Activated naive CD8-positive, alpha-beta T cell treated with anti-CD3 and anti-CD28 coated beads for 36 hours (primary cell): Measurements from ENCODE around the gene AKAP7. TPM values are rescaled to one million over a fixed set of nuclear protein-coding genes. Genes with fewer than 3 reads are reported as not detected.
"Not testable (repeated sequence)": the region's sequence is repeated elsewhere in the genome, so short reads cannot be mapped to it uniquely, and the experiment has no call there.

ENCODE experiments used
- DNase-seq: peaks from one replicate; pipeline ENCODE4 v3.0.0; 2021
- H3K27ac Mint-ChIP-seq: one replicate; pipeline ENCODE4 v1.8.0; 2022; ENCODE audit warnings: mild to moderate bottlenecking, moderate library complexity, mixed read lengths
- H3K27me3 Mint-ChIP-seq: one replicate; pipeline ENCODE4 v1.8.0; 2022; ENCODE audit warnings: mild to moderate bottlenecking, mixed read lengths
- H3K36me3 Mint-ChIP-seq: one replicate; pipeline ENCODE4 v1.8.0; 2021; ENCODE audit warnings: mild to moderate bottlenecking, mixed read lengths
- H3K4me1 Mint-ChIP-seq: one replicate; pipeline ENCODE4 v1.8.0; 2021; ENCODE audit warnings: mixed read lengths
- H3K4me3 Mint-ChIP-seq: one replicate; pipeline ENCODE4 v1.8.0; 2022; ENCODE audit warnings: mild to moderate bottlenecking, moderate library complexity, mixed read lengths
- H3K9me3 Mint-ChIP-seq: one replicate; pipeline ENCODE4 v1.8.0; 2022; ENCODE audit warnings: mixed read lengths
- total RNA-seq, 2 experiments: library from RNA; stranded (reverse); gene quantifications; one replicate each; pipeline ENCODE4 v1.2.3, GENCODE V29; 2021

The AKAP7 gene
- 1 to 10 TPM; 6.0 to 6.2 TPM for total RNA-seq

GRCh38 chr6:131135244-131136020, at the start of gene AKAP7:
Gene AKAP7, plus strand, starts transcription at chr6:131135467. Its CDS starts 297 bp downstream, at chr6:131135764.
- Mint-ChIP-seq H3K36me3 (peaks cover 4% of the 10 kb centered on the region), H3K27ac (peak within 1 kb of the TSS; percentile 95), H3K4me3 (peak within 1 kb of the TSS; percentile 91), H3K4me1 (peaks cover 21% of the 10 kb centered on the region), H3K27me3 (no peaks in the 10 kb centered on the region), H3K9me3 (no peaks in the 10 kb centered on the region)
- peak; percentile 77 for DNase-seq

GRCh38 chr6:131090339-131090738, 44.9 kb upstream of the AKAP7 start:
- DNase-seq, H3K36me3 Mint-ChIP-seq, H3K27ac Mint-ChIP-seq, H3K4me1 Mint-ChIP-seq, H3K4me3 Mint-ChIP-seq, H3K27me3 Mint-ChIP-seq: not testable (repeated sequence)
- H3K9me3 Mint-ChIP-seq, result peaks cover 16% of the 10 kb centered on the region

- H3K27me3 Mint-ChIP-seq, H3K4me1 Mint-ChIP-seq, DNase-seq, H3K4me3 Mint-ChIP-seq, H3K27ac Mint-ChIP-seq, H3K36me3 Mint-ChIP-seq: not testable (repeated sequence)
- peaks cover 13% of the 10 kb centered on the region for H3K9me3 Mint-ChIP-seq
These were observed 43.3 kb upstream of the AKAP7 start for GRCh38 chr6:131091944-131092343.

GRCh38 chr6:131093334-131093733, 41.9 kb upstream of the AKAP7 start:
- H3K9me3 Mint-ChIP-seq, result peaks cover 13% of the 10 kb centered on the region
- H3K27ac Mint-ChIP-seq, result no peak overlapping the region
- no peaks in the 10 kb centered on the region for H3K27me3 Mint-ChIP-seq
- H3K4me1 Mint-ChIP-seq, result no peaks in the 10 kb centered on the region
- no peak overlapping the region for H3K4me3 Mint-ChIP-seq
- H3K36me3 Mint-ChIP-seq, result peaks cover 2% of the 10 kb centered on the region
- DNase-seq, result no peak

GRCh38 chr6:131096786-131097185, 38.5 kb upstream of the AKAP7 start:
- H3K4me1 Mint-ChIP-seq, result no peaks in the 10 kb centered on the region
- DNase-seq, result no peak
- H3K27ac Mint-ChIP-seq, result no peak overlapping the region
- peaks cover 3% of the 10 kb centered on the region for H3K36me3 Mint-ChIP-seq
- H3K9me3 Mint-ChIP-seq, result peaks cover 14% of the 10 kb centered on the region
- no peak overlapping the region for H3K4me3 Mint-ChIP-seq
- no peaks in the 10 kb centered on the region for H3K27me3 Mint-ChIP-seq

- no peaks in the 10 kb centered on the region for H3K4me1 Mint-ChIP-seq
- peaks cover 4% of the 10 kb centered on the region for H3K9me3 Mint-ChIP-seq
- DNase-seq, result no peak
- no peaks in the 10 kb centered on the region for H3K27me3 Mint-ChIP-seq
- H3K27ac Mint-ChIP-seq, result no peak overlapping the region
- no peak overlapping the region for H3K4me3 Mint-ChIP-seq
- H3K36me3 Mint-ChIP-seq, result peaks cover 1% of the 10 kb centered on the region
These were observed 33.2 kb upstream of the AKAP7 start for GRCh38 chr6:131101911-131102680.

DNA sequence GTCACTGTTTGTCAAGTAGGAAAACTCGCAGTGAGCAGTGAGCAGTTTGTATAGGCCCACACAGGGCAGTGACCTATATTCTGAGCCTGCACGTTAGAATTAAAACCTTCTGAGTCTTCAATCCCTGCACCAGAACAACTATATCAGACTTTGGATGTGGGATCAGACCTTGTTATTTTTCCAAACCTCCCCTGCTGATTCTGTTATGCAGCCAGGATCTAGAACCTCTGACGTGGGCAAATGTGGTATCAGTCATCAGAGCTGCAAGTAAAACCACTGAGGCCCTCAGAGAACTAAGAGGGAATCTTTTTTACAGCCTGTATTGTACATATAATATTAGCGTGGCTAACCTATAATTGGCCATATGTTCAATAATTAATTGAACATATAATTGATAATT, 32.0 kb upstream of the AKAP7 start:
- peaks cover 4% of the 10 kb centered on the region for H3K9me3 Mint-ChIP-seq
- no peaks in the 10 kb centered on the region for H3K4me1 Mint-ChIP-seq
- no peak overlapping the region for H3K27ac Mint-ChIP-seq
- H3K27me3 Mint-ChIP-seq, result no peaks in the 10 kb centered on the region
- no peak for DNase-seq
- peaks cover 1% of the 10 kb centered on the region for H3K36me3 Mint-ChIP-seq
- H3K4me3 Mint-ChIP-seq, result no peak overlapping the region

DNA sequence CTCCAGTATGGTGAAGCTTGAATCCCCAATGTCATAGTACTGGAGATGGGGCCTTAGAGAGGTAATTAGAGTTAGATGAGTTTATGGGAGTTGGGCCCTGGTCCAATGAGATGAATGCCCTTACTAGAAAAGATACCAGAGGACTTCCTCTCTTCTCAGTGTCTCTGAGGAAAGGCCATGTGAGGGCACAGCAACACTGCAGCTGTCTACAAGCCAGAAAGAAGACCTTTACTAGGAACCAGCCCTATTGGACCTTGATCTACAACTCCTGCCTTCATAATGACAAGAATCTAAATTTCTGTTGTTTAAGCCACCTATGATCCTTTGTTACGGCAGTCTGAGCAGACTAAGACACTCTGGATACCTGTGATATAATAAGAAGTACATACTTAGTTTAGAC, 31.4 kb upstream of the AKAP7 start:
- H3K4me3 Mint-ChIP-seq, result no peak overlapping the region
- H3K4me1 Mint-ChIP-seq, result no peaks in the 10 kb centered on the region
- H3K27me3 Mint-ChIP-seq, result no peaks in the 10 kb centered on the region
- H3K27ac Mint-ChIP-seq, result no peak overlapping the region
- no peak for DNase-seq
- peaks cover 4% of the 10 kb centered on the region for H3K9me3 Mint-ChIP-seq
- peaks cover 1% of the 10 kb centered on the region for H3K36me3 Mint-ChIP-seq

DNA sequence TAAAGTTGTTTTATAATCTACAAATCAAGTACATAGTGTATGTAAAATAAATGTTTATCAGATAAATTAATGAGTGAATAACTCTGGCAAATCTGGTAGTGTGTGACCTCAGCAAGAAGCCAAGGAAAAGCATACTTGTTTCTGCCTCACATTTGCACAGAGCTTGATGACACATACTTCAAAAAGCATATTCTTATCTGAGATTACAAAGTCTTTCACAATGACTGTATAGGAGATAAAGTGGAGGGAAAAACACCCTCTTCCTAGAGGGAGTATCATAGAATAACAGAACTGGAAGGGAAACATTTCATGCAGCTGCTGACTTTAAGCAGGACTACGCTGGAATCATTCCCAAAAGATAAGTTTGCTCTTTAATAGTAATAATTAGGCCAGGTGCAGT, 28.1 kb upstream of the AKAP7 start:
- Mint-ChIP-seq H3K27ac (no peak overlapping the region), H3K4me3 (no peak overlapping the region), H3K27me3 (no peaks in the 10 kb centered on the region), H3K36me3 (no peaks in the 10 kb centered on the region), H3K4me1 (no peaks in the 10 kb centered on the region), H3K9me3 (no peaks in the 10 kb centered on the region)
- DNase-seq, result no peak

- Mint-ChIP-seq H3K4me3 (no peak overlapping the region), H3K4me1 (no peaks in the 10 kb centered on the region), H3K27me3 (no peaks in the 10 kb centered on the region), H3K27ac (no peak overlapping the region), H3K9me3 (no peaks in the 10 kb centered on the region), H3K36me3 (no peaks in the 10 kb centered on the region)
- DNase-seq, result no peak
These were observed 23.0 kb upstream of the AKAP7 start for GRCh38 chr6:131112249-131112648.

GRCh38 chr6:131115651-131116050, 19.6 kb upstream of the AKAP7 start:
- Mint-ChIP-seq H3K4me3 (no peak overlapping the region), H3K27me3 (no peaks in the 10 kb centered on the region), H3K4me1 (no peaks in the 10 kb centered on the region), H3K27ac (no peak overlapping the region), H3K36me3 (no peaks in the 10 kb centered on the region), H3K9me3 (no peaks in the 10 kb centered on the region)
- no peak for DNase-seq

- no peak for DNase-seq
- Mint-ChIP-seq H3K36me3 (no peaks in the 10 kb centered on the region), H3K27ac (no peak overlapping the region), H3K4me3 (no peak overlapping the region), H3K9me3 (no peaks in the 10 kb centered on the region), H3K4me1 (no peaks in the 10 kb centered on the region), H3K27me3 (no peaks in the 10 kb centered on the region)
These were observed 18.9 kb upstream of the AKAP7 start for GRCh38 chr6:131116321-131116720.

GRCh38 chr6:131116755-131117360, 18.4 kb upstream of the AKAP7 start:
- no peaks in the 10 kb centered on the region for H3K9me3 Mint-ChIP-seq
- H3K27ac Mint-ChIP-seq, result no peak overlapping the region
- no peak overlapping the region for H3K4me3 Mint-ChIP-seq
- H3K36me3 Mint-ChIP-seq, result no peaks in the 10 kb centered on the region
- no peak for DNase-seq
- no peaks in the 10 kb centered on the region for H3K4me1 Mint-ChIP-seq
- H3K27me3 Mint-ChIP-seq, result no peaks in the 10 kb centered on the region

GRCh38 chr6:131117878-131118277, 17.4 kb upstream of the AKAP7 start:
- no peak for DNase-seq
- H3K27ac Mint-ChIP-seq, result no peak overlapping the region
- H3K27me3 Mint-ChIP-seq, result no peaks in the 10 kb centered on the region
- H3K4me1 Mint-ChIP-seq, result no peaks in the 10 kb centered on the region
- no peak overlapping the region for H3K4me3 Mint-ChIP-seq
- H3K9me3 Mint-ChIP-seq, result no peaks in the 10 kb centered on the region
- H3K36me3 Mint-ChIP-seq, result no peaks in the 10 kb centered on the region

DNA sequence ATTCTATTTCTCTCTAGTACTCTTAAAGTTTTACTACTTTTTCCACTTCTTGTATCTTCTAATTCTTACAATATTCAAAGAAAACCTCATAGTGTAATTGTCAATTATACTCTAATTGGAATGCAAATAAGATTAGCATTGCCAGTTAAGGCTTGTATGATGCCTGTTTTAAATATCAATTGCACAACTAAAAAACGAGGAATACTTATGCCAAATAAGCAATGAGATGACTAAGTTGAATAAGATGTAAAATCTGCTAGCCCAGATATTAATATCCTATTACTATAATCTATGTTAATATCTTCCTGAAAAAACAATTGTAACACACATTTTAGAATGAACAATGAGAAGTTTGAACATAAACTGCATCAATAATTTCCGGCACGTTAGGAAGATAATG, 13.3 kb upstream of the AKAP7 start:
- no peaks in the 10 kb centered on the region for H3K27me3 Mint-ChIP-seq
- no peaks in the 10 kb centered on the region for H3K4me1 Mint-ChIP-seq
- DNase-seq, result no peak
- no peaks in the 10 kb centered on the region for H3K9me3 Mint-ChIP-seq
- no peak overlapping the region for H3K4me3 Mint-ChIP-seq
- H3K36me3 Mint-ChIP-seq, result no peaks in the 10 kb centered on the region
- no peak overlapping the region for H3K27ac Mint-ChIP-seq
